ENCODE measurements around the gene ZXDB. TPM values are rescaled to one million over a fixed set of nuclear protein-coding genes. Genes with fewer than 3 reads are reported as not detected.

ZXDB gene
- total and polyA plus RNA-seq, 4 donors = 1.9 to 8.6 (median 6.4) TPM

- H3K4me3 ChIP-seq (ENCODE audit: low read length in 2 of 2) = no peak overlapping the region
- DNase-seq = no peak
- H3K36me3 ChIP-seq (ENCODE audit: control insufficient read depth in 1 of 2, insufficient read depth in 2 of 2, low read length in 1 of 2) = no peaks in the 10 kb centered on the region
- H3K9me3 ChIP-seq (ENCODE audit: control insufficient read depth, low read length) = peaks cover 2% of the 10 kb centered on the region
- no peak overlapping the region for H3K27ac ChIP-seq (ENCODE audit: low read depth in 1 of 2, low read length in 2 of 2)
- intact Hi-C loops (cut with DNase I) = no loop called here
- no peak for ATAC-seq (ENCODE audit: low FRiP score)
- 88 to 94% methylated on average over 4 of the region's 4 CpGs for WGBS, 2 donors
- H3K4me1 ChIP-seq (ENCODE audit: control insufficient read depth in 1 of 2, insufficient read depth in 2 of 2, low read length in 2 of 2) = no peaks in the 10 kb centered on the region
- H3K27me3 ChIP-seq (ENCODE audit: control insufficient read depth in 1 of 2, insufficient read depth in 2 of 2, low read length in 1 of 2) = no peaks in the 10 kb centered on the region
Observed at GRCh38 chrX:57640674-57641016, 48.8 kb downstream of the ZXDB start.

GRCh38 chrX:57641338-57641737, 49.5 kb downstream of the ZXDB start:
- ATAC-seq (ENCODE audit: low FRiP score) (no peak), DNase-seq (no peak)
- H3K4me3 ChIP-seq (ENCODE audit: low read length in 2 of 2) = no peak overlapping the region
- no peaks in the 10 kb centered on the region for H3K36me3 ChIP-seq (ENCODE audit: control insufficient read depth in 1 of 2, insufficient read depth in 2 of 2, low read length in 1 of 2)
- 42 to 79% methylated on average over 2 of the region's 2 CpGs for WGBS, 2 donors
- H3K4me1 ChIP-seq (ENCODE audit: control insufficient read depth in 1 of 2, insufficient read depth in 2 of 2, low read length in 2 of 2) = no peaks in the 10 kb centered on the region
- no peaks in the 10 kb centered on the region for H3K27me3 ChIP-seq (ENCODE audit: control insufficient read depth in 1 of 2, insufficient read depth in 2 of 2, low read length in 1 of 2)
- H3K27ac ChIP-seq (ENCODE audit: low read depth in 1 of 2, low read length in 2 of 2) = no peak overlapping the region
- H3K9me3 ChIP-seq (ENCODE audit: control insufficient read depth, low read length) = peaks cover 2% of the 10 kb centered on the region
- intact Hi-C loops (cut with DNase I) = no loop called here

- H3K9me3 ChIP-seq (ENCODE audit: control insufficient read depth, low read length) = peaks cover 2% of the 10 kb centered on the region
- DNase-seq = no peak
- ATAC-seq (ENCODE audit: low FRiP score) = no peak
- no peaks in the 10 kb centered on the region for H3K27me3 ChIP-seq (ENCODE audit: control insufficient read depth in 1 of 2, insufficient read depth in 2 of 2, low read length in 1 of 2)
- no peak overlapping the region for H3K4me3 ChIP-seq (ENCODE audit: low read length in 2 of 2)
- WGBS, 2 donors = 46 to 57% methylated on average over 1 of the region's 1 CpG
- no peaks in the 10 kb centered on the region for H3K36me3 ChIP-seq (ENCODE audit: control insufficient read depth in 1 of 2, insufficient read depth in 2 of 2, low read length in 1 of 2)
- intact Hi-C loops (cut with DNase I) = no loop called here
- no peaks in the 10 kb centered on the region for H3K4me1 ChIP-seq (ENCODE audit: control insufficient read depth in 1 of 2, insufficient read depth in 2 of 2, low read length in 2 of 2)
- H3K27ac ChIP-seq (ENCODE audit: low read depth in 1 of 2, low read length in 2 of 2) = no peak overlapping the region
Observed at GRCh38 chrX:57643698-57644097, 51.9 kb downstream of the ZXDB start.

- Histone ChIP-seq H3K4me1 (ENCODE audit: control insufficient read depth in 1 of 2, insufficient read depth in 2 of 2, low read length in 2 of 2) (no peaks in the 10 kb centered on the region), H3K4me3 (ENCODE audit: low read length in 2 of 2) (no peak overlapping the region), H3K36me3 (ENCODE audit: control insufficient read depth in 1 of 2, insufficient read depth in 2 of 2, low read length in 1 of 2) (no peaks in the 10 kb centered on the region), H3K27me3 (ENCODE audit: control insufficient read depth in 1 of 2, insufficient read depth in 2 of 2, low read length in 1 of 2) (no peaks in the 10 kb centered on the region), H3K9me3 (ENCODE audit: control insufficient read depth, low read length) (no peaks in the 10 kb centered on the region), H3K27ac (ENCODE audit: low read depth in 1 of 2, low read length in 2 of 2) (no peak overlapping the region)
- intact Hi-C loops (cut with DNase I) = no loop called here
- DNase-seq (no peak), ATAC-seq (ENCODE audit: low FRiP score) (no peak)
Observed at GRCh38 chrX:57647020-57647419, 55.2 kb downstream of the ZXDB start.

Other genes starting within 250 kb of the ZXDB start
- gene NLRP2B, start 88.2 kb downstream of the ZXDB start, total RNA-seq = under 1 TPM; 0.16 to 0.27 TPM
- not detected for gene NLRP2B, start 88.2 kb downstream of the ZXDB start, polyA plus RNA-seq

All from aorta (tissue), 5 donors.